SU-DHL-6 (cell line): ENCODE measurements around the gene CYBC1.

Experiments
- CTCF ChIP-seq: fragments of 200-600 bp; sonication (generic); IDR thresholded peaks from one replicate; pipeline ENCODE4 v1.5.1; 2017; ENCODE audit warnings: antibody characterized with exemption, mild to moderate bottlenecking, low read length, moderate library complexity; ENCODE audit not compliant: insufficient read depth, poor library complexity, severe bottlenecking
- EZH2phosphoT487 ChIP-seq: fragments of 200-600 bp; sonication (generic), shearing (Covaris generic); conservative IDR thresholded peaks from 2 replicates; pipeline ENCODE4 v1.6.1; 2018; ENCODE audit warnings: mild to moderate bottlenecking, antibody characterized with exemption, low read length, moderate library complexity, mixed read lengths

- no peak for TF ChIP-seq CTCF
- no peak for TF ChIP-seq EZH2phosphoT487
Observed at GRCh38 chr17:82493226-82493781, 42.8 kb upstream of the CYBC1 start.
